ENCODE results near the gene FUBP1. TPM values are rescaled to one million over a fixed set of nuclear protein-coding genes. Genes with fewer than 3 reads are reported as not detected.
"Not testable (repeated sequence)": the region's sequence is repeated elsewhere in the genome, so short reads cannot be mapped to it uniquely, and the experiment has no call there.

FUBP1 gene
- total RNA-seq, 2 experiments from 2014 or later = 223 to 228 TPM

DNA sequence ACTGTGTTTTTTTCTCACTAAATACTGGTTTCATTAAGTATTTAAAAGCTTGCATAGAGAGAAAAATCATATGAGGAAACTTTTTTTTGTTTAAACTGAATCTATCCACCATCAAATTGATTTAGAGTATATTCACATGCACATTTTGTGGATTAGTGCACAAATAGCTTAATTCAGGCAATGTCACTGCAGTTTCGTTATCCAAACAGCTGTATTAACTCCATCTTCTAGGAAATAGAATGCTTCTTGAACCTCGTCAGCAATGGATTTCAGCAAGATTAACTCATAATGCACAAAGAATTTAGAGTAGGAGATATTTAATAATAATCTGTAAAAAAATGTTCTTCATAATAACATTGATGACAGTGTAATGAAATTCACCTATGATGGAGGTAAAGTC, 52.9 kb downstream of the FUBP1 start:
- POLR2A ChIA-PET = interaction anchor here (1.2 kb wide), 1 partner anchor 78 kb away, joined by 3 read pairs; the partner anchor contains the start of gene DNAJB4
- no peaks in the 10 kb centered on the region for H3K9me3 Mint-ChIP-seq
- H3K36me3 Mint-ChIP-seq = peaks cover 2% of the 10 kb centered on the region
- H3K27ac Mint-ChIP-seq = no peak overlapping the region
- H3K4me1 Mint-ChIP-seq = peaks cover 7% of the 10 kb centered on the region
- no peak for ATAC-seq (ENCODE audit: low read depth)
- H3K27me3 Mint-ChIP-seq = no peaks in the 10 kb centered on the region
- no peak for DNase-seq
- peak overlapping the region; percentile 74 for H3K4me3 Mint-ChIP-seq

DNA sequence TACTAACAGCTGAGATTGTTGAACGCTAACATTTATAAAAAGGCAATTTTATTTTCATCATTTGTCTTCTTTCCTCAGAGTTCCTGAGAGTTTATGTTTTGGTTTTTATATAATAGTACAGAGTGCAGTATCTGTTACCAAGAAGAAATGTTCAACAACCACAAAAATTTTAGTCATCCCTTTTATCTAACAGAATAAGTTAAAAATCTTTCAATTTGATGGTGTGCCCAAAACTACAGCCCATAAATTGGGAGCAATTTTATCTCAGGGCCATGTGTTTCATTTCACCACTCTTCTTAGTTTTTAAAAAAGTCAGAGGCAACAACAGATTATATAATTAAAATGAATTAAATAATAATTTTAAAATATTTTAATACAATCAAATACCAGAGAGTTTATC, 53.4 kb downstream of the FUBP1 start:
- H3K4me1 Mint-ChIP-seq = peaks cover 7% of the 10 kb centered on the region
- H3K36me3 Mint-ChIP-seq = peaks cover 2% of the 10 kb centered on the region
- no peak overlapping the region for H3K4me3 Mint-ChIP-seq
- H3K27ac Mint-ChIP-seq = no peak overlapping the region
- H3K27me3 Mint-ChIP-seq = no peaks in the 10 kb centered on the region
- ATAC-seq (ENCODE audit: low read depth) = no peak
- no peaks in the 10 kb centered on the region for H3K9me3 Mint-ChIP-seq
- POLR2A ChIA-PET = interaction anchor here (1.2 kb wide), 1 partner anchor 79 kb away, joined by 3 read pairs; the partner anchor contains the start of gene DNAJB4
- DNase-seq = no peak

DNA sequence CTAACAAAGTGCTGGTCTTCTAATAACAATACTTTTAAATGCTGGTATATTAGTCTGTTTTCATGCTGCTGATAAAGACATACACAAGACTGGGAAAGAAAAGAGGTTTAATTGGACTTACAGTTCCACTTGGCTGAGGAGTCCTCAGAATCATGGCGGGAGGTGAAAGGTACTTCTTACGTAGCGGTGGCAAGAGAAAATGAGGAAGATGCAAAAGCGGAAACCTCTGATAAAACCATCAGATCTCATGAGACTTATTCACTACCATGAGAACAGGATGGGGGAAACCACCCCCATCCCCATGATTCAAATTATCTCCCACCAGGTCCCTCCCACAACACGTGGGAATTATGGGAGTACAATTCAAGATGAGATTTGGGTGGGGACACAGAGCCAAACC, 60.0 kb downstream of the FUBP1 start:
- ATAC-seq (ENCODE audit: low read depth); H3K27ac Mint-ChIP-seq; H3K4me1 Mint-ChIP-seq; DNase-seq; H3K9me3 Mint-ChIP-seq; H3K27me3 Mint-ChIP-seq; POLR2A ChIA-PET; H3K36me3 Mint-ChIP-seq; H3K4me3 Mint-ChIP-seq: not testable (repeated sequence)

DNA sequence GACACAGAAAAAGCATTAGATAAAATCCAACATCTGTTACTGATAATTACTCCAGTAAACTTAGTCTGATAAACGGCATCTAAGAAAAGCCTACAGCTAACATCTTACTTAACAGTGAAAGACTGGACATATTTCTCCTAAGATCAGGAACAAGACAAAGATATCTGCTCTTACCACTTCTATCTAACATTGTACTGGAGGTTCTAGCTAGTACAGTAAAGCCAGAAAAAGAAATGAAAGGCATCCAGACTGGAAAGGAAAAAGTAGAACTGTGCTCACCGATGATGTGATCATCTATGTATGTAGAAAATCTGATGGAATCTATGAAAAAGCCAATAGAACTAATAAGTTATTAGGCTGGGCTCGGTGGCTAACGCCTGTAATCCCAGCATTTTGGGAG, 68.8 kb downstream of the FUBP1 start:
- ATAC-seq (ENCODE audit: low read depth) (no peak), DNase-seq (no peak)
- Mint-ChIP-seq H3K4me3 (no peak overlapping the region), H3K4me1 (no peaks in the 10 kb centered on the region), H3K9me3 (no peaks in the 10 kb centered on the region), H3K36me3 (no peaks in the 10 kb centered on the region), H3K27ac (no peak overlapping the region), H3K27me3 (no peaks in the 10 kb centered on the region)
- POLR2A ChIA-PET = no interaction called here

DNA sequence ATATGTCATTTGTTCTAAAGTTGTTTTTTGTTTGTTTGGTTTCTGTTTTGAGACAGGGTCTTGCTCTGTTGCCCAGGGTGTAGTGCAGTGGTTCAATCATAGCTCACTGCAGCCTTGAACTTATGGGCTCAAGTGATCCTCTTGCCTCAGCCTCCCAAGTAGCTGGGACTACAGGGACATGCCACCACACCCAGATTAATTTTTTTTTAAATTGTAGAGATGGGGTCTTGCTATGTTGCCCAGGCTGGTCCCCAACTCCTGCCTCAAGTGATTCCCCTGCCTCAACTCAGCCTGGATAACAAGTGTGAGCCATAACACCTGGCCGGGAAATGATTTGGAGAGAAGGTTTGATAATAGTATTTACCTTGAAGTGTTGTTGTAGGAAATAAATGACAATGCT, 72.2 kb downstream of the FUBP1 start:
- Mint-ChIP-seq H3K36me3 (no peaks in the 10 kb centered on the region), H3K4me3 (no peak overlapping the region), H3K27ac (no peak overlapping the region), H3K9me3 (no peaks in the 10 kb centered on the region), H3K4me1 (no peaks in the 10 kb centered on the region), H3K27me3 (no peaks in the 10 kb centered on the region)
- no peak for ATAC-seq (ENCODE audit: low read depth)
- no peak for DNase-seq
- POLR2A ChIA-PET = no interaction called here

DNA sequence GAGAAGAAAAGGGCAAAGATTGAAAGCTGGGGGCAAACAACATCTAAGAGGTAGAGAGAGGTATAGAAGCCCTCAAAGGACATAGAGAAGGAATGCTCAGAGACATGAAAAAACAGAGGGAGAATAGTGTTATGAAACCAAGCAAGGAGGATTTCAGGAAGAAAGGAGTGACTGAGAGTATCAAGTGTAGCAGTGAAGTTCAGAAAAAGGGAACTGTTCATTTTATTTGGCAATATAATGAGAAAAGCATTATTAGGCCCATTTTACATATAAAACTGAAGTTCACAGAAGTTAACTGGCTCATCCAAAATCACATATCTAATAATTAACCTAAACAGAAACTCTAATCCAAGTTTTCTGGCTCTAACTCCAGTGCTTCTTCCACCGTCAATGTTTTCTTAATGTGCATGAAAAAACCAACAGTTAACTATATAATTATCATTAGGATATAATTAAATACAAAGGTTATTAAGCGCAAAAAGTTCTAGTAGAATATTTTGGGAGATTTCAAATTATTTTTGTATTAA, 72.8 kb downstream of the FUBP1 start:
- H3K36me3 Mint-ChIP-seq = no peaks in the 10 kb centered on the region

DNA sequence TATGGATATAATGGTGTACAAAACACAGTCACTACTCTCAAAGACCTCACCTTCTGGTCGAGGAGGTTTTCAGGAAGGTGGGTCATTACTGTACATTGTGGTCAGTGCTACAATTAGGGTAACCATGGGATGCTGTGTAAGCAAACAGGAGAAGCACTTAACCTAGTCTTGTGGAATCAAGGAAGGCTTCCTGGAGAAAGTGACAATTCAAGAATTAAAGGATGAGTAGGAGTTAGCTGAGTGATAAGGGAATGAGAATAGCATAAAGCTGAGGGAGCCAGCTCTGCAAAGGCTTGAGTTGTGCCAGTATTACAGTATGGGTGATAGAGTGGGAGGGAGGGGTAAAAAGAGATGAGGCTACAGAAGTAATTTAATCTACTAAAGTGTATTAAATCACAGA, 73.3 kb downstream of the FUBP1 start:
- Mint-ChIP-seq H3K27me3 (no peaks in the 10 kb centered on the region), H3K9me3 (no peaks in the 10 kb centered on the region), H3K4me3 (no peak overlapping the region), H3K4me1 (no peaks in the 10 kb centered on the region), H3K36me3 (no peaks in the 10 kb centered on the region), H3K27ac (no peak overlapping the region)
- ATAC-seq (ENCODE audit: low read depth) (no peak), DNase-seq (no peak)
- POLR2A ChIA-PET = no interaction called here

More for the DNA sequence above, 72.8 kb downstream of the FUBP1 start:
- ATAC-seq (ENCODE audit: low read depth) = no peak
- Mint-ChIP-seq H3K9me3 (no peaks in the 10 kb centered on the region), H3K27me3 (no peaks in the 10 kb centered on the region), H3K4me3 (no peak overlapping the region), H3K27ac (no peak overlapping the region), H3K4me1 (no peaks in the 10 kb centered on the region)
- no peak for DNase-seq
- POLR2A ChIA-PET = no interaction called here

DNA sequence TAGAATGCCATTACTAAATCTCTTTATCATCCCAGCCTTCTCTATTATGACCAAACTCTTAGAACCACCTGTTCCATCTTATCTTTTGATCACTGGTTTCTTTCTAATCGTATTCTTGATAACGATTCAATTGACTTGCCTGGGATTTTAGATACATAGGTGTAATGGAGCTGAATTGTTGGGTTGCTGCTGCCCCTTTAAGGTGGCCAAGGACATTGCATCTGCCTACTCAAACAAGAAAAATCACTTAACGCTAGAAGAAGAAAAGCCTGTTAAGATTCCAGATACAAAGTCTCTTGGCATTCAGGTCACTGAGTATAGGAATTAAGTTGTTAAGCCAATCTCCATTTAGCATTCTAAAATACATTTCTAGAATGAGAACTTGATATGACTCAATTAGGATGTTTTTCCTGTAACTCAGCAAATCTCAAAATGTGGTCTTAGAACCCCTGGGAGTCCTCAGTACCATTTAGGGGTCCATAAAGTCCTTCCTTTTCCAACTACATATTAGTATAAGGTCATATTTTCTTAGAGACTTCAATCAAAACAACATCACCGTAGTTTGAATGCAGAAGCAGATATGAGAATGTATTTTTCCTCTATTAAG, 78.1 kb downstream of the FUBP1 start:
- Mint-ChIP-seq H3K27ac (no peak overlapping the region), H3K9me3 (no peaks in the 10 kb centered on the region), H3K27me3 (no peaks in the 10 kb centered on the region), H3K4me3 (no peak overlapping the region), H3K4me1 (no peaks in the 10 kb centered on the region), H3K36me3 (no peaks in the 10 kb centered on the region)
- ATAC-seq (ENCODE audit: low read depth) (peak; percentile 52), DNase-seq (no peak)
- POLR2A ChIA-PET = no interaction called here

DNA sequence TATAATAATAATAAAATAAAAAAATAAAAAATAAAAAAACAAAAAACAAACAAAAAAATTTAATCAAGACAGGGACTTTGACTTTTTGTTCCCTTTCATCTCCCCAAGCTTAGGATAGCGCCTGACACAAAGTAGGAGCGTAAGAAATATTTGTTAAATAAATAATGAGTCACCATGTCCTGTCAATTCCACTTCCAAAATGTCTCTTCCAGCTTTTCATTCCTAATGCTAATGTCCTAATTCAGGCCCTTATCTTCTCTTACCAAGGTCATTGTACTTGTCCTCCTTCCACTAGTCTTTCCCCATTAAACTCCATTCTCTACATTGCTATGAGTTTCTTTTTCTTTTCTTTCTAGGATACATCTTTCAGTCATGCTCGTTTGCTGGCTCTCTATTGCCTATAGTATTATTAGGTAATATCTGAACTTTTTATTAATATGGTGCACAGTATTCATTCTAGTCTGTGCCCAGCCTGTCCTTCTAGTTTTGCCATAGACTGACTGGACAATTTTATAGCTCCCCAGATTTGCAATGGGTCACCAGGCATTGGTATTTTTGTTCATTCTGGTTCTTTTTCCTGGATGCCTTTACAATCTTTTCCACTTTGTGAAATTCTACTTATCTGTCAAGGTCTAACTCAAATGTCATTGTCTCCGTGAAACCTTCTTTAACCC, 79.1 kb downstream of the FUBP1 start:
- Mint-ChIP-seq H3K9me3 (no peaks in the 10 kb centered on the region), H3K36me3 (no peaks in the 10 kb centered on the region), H3K4me3 (no peak overlapping the region), H3K27me3 (no peaks in the 10 kb centered on the region), H3K4me1 (no peaks in the 10 kb centered on the region), H3K27ac (no peak overlapping the region)
- ATAC-seq (ENCODE audit: low read depth) = no peak
- POLR2A ChIA-PET = no interaction called here
- DNase-seq = no peak

Other genes with a start within 250 kb of the FUBP1 start
- 10 to 100 TPM; 69.7 to 70.8 TPM for gene USP33, start 219.2 kb downstream of the FUBP1 start, total RNA-seq
- 10 to 100 TPM; 13.6 to 14.3 TPM for gene MIGA1, start 199.4 kb downstream of the FUBP1 start, total RNA-seq
- gene NEXN, start 90.4 kb downstream of the FUBP1 start, total RNA-seq = 1 to 10 TPM; 2.0 to 3.0 TPM
- 10 to 100 TPM; 15.2 to 16.4 TPM for gene DNAJB4, start 25.9 kb upstream of the FUBP1 start, total RNA-seq
- gene GIPC2, start 66.9 kb upstream of the FUBP1 start, total RNA-seq = under 1 TPM; 0.44 to 0.74 TPM

Measured in activated naive CD8-positive, alpha-beta T cell treated with anti-CD3 and anti-CD28 coated beads, Interleukin-2, amount 10 ng/mL, durations not matched to agents 7 days and 5 days (primary cell).